IPS DF 19.7 (cell line): ENCODE measurements around the gene MCM6.
"Not testable (repeated sequence)": the region's sequence is repeated elsewhere in the genome, so short reads cannot be mapped to it uniquely, and the experiment has no call there.

Experiments used
- DNase-seq: peaks from one replicate; pipeline ENCODE4 v3.0.0-alpha.2; 2013; ENCODE audit warnings: low read depth, low spot score

The MCM6 gene

DNA sequence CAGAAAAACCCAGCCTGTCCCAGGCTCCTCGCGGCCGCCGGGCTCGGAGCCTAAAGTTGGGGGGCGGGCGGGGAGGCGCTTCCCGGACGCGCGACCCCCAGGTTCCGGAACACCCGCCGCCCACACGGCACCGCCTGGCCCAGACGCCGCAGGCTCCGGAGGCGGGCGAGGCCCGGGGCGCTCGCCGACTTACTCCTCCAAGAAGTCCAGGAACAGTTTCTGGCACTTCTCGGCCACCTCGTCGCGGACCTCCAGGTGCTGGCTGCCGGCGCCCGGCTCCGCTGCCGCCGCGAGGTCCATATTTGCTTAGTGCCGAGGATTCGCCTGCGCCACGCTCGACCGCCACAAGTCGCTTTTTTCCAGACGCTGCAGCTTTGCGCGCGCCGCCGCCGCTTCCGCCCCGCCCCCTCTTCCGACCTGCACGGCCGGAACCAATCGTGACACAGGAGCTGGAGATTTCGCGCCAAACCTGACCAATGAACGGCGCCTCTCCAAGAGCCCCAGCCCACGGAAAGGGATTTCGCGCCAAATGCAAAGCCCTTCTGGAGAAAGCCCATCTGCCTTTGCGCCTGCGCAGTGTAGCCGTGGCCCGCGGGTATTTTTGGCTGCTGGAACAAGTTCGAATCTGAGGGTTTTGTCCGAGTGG lies at the start of gene MCM6:
MCM6 (minus strand) TSS at position 378 of the 646 bp plus-strand sequence; CDS start at position 300, 78 bp downstream.
- DNase-seq: peak; percentile 96

DNA sequence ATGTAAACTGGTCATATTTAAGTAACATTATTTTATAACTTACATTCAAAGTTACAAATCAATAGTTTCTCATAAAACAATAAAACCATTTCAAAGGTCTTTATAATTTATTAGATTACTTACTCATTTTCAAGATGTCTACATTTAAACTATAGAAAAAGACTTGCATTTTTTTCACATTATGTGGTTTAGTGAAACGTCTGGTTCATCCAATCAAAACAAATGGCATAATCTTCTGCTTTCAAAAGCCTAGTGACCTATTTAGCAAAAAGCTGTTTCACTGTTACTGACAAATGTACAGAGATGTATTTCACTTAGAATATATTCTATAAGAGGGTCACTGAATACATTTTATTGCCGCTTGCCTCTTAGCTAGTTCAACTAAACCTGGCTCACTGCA lies 49.3 kb upstream of the MCM6 start:
- DNase-seq: no peak

DNA sequence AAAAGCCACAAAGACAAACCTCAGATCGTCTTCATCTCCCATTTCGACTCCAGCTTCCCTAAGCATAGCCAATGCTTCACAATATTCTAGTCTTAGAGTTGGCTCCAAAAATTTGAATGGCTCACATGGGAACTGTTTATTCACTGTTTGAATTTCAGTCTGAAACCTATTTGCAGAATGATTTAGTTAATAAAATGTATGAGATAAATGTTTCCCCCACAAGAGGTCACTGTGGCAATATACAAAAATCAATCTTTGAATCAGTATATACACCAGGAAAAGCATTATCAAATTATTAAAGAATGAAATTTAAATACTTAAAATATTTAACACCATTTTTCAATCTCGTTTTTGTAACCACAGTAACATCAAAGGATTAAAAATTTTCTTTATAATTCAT lies 40.0 kb upstream of the MCM6 start:
- no peak for DNase-seq

DNA sequence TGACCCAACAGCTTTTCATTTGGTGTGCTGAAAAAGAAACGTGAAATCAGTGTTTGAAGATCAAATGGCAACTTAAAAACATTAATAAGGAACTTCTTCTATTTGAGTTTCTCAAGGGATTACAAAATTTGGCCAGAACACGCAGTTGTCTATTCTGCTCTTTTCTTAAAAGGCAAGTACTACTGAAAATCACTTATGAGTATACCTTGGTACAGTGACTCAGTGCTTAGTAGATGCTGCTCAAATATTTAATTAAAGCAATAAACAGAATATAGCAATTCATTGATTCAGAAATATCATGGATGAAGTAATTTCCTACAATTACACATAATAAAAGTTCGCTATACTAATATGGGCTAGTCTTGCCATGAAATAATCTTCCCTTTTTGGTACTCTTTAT lies 38.2 kb upstream of the MCM6 start:
- no peak for DNase-seq

DNA sequence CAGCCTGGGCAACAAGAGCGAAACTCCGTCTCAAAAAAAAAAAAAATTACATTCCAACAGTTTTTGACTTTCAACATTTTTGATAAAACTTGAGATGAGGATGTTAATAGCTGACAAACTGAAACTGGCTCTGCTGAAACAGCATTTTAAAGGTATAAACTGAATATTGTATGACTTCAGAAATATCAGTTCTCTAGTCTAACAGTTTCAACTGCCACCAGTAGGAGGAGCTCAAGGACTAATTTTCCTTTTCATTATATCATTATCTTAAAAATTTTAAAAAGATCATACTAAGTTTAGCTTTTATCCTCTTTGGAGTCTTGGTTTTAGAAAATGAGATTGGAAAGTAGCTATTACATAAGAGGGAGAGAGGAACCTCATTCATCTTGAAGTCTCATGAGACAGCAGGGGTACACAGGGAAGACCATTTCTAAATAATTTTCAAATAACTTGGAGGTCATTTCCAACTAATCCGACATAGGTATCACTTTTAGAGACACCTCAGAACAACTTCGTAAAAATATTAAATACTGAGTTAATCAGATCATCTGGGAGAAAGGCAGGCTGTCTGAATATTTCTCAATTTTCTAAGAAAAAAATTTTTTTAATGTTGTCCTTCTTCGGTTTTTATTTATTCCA lies 37.6 kb upstream of the MCM6 start:
- DNase-seq: no peak

DNA sequence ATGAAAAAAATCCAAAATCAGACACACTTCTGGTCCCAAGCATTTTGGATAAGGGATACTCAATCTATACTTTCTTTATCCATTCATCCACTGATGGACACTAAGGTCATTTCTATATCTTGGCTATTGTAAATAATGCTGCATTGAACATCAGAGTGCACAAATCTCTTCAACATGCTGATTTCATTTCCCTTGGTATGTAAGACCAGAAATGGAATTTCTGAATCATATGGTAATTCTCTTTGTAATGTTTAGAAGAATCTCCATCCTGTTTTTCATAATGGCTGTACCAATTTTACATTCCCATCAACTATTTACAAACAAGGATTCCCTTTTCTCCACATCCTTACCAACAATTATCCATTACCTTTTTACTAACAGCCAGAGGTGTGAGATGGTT lies 33.7 kb upstream of the MCM6 start:
- no peak for DNase-seq

DNA sequence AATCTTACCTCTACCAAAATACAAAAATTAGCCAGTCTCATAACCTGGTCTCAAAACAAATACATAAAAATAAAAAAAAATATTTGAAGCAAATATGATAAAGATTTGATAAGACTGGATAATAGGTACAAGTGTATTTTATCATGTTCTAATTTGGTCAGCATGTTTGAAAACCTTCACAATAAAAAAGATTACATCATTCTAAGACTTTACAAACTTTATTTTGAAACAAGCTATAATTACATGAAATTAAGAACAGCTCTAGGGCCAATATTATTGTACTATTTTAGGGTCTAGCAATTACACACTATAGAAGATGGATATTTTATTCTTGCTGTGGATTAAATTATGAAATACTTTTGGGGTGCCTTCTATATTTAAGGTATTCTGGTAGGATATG lies 29.4 kb upstream of the MCM6 start:
- DNase-seq: no peak

DNA sequence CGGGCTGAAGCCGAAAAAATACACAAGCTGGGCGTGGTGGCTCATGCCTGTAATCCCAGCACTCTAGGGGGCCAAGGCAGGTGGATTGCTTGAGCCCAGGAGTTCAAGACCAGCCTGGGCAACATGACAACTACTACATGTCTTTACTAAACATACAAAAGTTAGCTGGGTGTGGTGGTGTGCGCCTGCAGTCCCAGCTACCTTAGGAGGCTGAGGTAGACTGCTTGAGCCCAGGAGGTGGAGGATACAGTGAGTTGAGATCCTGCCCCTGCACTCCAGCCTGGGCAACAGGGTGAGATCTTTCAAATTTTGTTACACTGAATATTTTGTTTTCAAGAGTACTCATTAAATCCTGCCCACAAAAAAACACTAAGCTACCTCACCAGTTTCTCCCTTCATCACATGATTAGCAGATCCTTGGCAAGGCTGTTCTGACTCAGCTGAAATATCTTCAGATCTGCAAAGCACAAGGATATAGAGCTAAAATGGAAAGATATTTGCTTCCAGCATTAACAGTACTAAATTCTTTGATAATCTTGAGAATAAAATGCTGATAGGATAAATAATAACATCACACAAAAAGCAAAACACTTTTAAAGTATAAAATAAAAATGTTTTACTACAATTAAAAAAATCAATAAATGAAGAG lies 28.2 kb upstream of the MCM6 start:
- no peak for DNase-seq

DNA sequence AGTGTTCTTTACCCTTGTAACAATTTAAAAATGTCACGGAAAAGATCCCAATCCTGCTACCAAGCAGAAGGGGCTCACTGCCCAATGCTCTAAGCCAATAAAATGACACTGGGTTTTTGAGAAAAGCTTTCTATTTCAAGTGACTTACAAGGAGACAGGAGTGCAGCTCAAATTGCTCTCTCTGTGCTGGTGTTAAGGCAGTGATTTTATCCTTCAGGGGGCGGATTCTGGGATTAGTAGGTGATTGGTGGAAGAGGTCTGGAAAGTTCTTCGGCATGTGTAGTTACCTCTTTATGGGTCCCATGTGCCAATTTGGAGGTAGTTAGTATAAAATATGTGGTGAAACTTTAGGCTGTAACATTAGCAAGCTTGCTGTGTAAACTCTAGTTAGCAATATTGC lies 27.4 kb upstream of the MCM6 start:
- no peak for DNase-seq

DNA sequence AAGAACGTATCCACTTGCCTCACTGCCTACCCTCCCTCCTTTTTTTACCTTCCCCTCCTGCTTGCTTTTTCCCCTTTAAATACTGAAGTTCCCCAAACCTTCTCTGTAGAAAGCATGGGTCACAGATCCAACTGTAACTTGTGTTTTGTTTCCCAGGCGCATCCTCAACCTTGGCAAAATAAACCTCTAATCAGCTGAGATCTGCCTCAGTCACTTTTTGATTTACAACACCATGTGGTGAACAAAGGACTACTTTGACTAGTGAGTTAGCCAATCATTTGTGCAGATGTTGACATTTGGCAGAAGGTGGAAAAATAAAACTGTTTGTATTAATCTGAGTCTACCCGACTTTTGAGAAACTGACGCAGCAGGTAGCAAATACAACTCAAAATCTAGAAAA lies 23.3 kb upstream of the MCM6 start:
- DNase-seq: no peak

DNA sequence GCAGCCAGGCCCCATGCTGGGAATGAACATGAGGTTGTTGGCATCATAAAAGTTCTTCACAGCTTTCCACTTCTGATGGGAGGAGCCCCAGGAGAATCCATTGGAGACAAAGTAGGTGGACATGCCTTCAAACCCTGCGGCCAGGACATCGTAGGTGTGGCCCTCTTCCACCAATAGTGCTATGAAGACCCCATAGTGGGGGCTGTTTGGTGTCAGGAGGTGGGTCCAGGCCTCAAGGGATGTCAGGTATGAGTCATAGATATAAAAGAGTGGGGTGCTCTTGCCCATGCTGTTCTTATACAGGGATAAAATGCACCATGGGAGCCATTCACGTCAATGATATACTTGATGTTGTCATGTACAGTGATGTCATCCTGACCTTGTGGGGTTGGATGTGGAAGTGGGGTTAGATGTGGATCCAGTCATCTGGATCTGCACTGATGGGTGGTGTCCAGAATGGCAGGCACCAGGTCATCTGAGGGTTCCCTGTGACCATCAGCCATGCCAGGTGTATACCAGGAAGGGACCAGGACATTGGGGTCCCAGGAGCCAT lies 22.1 kb upstream of the MCM6 start:
- no peak for DNase-seq

DNA sequence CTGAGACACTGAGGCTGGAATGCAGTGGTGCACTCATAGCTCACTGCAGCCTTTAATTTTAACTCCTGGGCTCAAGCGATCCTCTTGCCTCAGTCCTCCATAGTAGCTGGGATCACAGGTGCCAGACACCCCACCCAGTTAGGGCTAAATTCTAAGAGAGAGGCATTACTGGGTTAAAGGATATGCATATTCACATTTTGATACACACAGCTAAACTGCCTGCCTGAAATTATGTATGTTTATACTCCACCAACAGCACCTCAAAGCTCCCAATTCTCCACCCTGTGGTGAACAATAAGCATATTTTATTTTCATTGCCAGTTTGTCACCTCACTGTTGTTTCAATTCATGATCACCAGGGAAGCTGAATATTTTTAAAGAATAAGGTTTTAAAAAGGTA lies 18.7 kb upstream of the MCM6 start:
- DNase-seq: no peak

DNA sequence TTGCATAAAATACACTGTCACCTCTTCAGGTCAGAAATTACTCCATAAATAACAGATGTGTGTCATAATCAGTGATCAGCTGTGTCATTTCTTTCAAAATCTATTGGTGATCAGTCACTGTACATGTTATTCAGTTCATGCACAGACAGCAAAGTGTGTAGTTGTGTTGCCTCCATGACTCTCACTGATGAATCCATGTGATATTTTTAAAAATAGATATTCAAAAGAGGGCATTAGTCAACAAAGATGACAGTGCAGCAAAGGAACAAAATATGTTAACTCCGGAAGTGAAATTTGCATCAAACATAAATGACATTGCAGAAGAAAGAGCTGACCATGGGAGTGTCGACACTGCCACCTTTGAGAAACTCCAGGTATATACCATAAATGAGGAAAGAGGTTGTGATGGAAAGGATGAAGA lies 17.1 kb upstream of the MCM6 start:
- no peak for DNase-seq

DNA sequence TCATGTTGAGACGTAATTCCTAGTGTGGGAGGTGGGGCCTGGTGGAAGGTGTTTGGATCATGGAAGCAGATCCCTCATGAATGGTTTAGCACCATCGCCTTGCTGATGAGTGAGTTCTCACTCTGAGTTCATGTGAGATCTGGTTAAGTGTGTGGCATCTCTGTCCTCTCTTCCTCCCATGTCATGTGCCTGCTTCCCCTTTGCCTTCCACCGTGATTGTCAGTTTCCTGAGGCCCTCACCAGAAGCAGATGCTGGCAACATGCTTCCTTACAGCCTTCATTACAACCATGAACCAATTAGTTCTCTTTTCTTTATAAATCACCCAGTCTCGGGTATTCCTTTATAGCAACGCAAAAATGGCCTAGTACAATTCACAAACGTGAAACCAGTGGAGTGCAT lies 14.6 kb upstream of the MCM6 start:
- no peak for DNase-seq

DNA sequence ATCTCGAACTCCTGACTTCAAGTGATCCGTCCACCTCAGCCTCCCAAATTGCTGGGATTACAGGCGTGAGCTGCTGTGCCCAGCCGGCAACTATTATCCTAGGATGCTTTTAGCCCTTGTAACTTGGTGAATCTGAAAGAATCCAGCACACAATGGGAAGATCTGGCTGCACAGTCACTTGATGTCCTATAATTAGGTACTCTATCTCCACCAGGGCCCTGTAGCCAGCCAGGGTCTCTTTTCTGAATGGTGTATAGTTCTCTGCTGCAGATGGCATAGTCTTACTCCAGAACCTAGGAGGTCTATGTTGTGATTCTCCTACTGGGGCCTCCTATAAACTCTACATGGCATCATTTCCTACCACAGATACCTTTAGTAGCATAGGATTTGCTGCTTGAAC lies 13.9 kb upstream of the MCM6 start:
- no peak for DNase-seq

DNA sequence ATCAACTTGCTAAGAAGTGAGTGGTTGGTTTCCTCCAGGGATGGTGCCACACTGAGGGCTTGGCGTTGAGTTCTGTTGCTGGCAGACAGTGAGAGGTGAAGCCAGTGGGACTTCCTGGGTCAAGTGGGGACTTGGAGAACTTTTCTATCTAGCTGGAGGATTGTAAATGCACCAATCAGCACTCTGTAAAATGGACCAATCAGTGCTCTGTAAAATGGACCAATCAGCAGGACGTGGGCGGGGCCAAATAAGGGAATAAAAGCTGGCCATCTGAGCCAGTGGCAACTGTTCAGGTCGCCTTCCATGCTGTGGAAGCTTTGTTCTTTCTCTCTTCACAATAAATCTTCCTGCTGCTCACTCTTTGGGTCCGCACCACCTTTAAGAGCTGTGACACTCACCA lies 12.3 kb upstream of the MCM6 start:
- not testable (repeated sequence) for DNase-seq

DNA sequence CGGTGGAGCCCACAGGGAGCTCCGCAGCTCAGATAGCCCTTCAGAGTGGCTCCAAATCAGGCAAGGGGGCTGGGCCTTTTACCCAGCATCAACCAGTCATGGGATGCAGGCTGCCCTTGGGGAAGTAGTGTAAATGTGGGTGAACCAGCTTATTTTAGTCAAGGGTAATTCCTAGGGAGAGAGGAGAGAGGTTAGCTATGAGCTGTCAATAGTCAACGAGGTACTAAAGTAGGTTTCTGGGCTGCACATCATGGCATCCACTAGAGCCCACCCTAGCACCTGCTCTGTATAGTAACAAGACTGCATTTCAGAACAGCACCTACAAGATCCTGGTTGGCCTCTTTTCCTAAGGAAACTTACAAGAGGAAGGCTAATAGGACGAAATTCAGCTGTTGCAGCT lies 9.5 kb upstream of the MCM6 start:
- DNase-seq: no peak

DNA sequence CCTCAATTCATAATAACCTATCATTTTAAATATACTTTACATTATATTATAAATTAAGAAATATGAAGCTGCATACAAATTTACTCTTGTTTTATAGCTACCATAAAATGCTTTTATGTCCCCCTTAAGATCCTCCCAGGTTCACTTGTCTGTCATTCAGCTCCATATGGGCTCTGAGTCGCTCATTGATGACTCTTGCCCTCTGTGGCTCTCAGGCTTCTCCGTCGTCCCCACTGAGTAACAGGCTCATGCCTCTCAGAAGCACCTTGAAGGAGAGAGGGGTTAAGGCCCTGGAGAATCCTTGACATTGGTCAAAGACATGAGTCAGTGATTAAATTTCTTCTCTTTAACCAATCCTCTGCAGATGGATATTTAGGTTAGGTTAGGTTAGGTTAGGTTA lies 6.2 kb upstream of the MCM6 start:
- DNase-seq: no peak

DNA sequence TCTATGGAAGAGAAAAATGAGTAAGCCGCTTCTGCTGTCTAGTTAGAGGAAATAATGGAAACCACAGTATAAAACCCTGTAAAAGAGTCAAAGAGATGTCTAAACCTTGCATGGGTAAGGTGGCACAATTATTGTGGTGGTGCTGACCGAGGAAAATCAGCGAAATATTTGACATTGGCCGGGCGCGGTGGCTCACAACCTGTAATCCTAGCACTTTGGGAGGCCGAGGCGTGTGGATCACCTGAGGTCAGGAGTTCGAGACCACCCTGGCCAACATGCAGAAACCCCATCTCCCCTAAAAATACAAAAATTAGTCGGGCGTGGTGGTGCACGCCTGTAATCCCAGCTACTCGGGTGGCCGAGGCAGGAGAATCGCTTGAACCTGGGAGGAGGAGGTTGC lies 527 bp upstream of the MCM6 start:
- not testable (repeated sequence) for DNase-seq

DNA sequence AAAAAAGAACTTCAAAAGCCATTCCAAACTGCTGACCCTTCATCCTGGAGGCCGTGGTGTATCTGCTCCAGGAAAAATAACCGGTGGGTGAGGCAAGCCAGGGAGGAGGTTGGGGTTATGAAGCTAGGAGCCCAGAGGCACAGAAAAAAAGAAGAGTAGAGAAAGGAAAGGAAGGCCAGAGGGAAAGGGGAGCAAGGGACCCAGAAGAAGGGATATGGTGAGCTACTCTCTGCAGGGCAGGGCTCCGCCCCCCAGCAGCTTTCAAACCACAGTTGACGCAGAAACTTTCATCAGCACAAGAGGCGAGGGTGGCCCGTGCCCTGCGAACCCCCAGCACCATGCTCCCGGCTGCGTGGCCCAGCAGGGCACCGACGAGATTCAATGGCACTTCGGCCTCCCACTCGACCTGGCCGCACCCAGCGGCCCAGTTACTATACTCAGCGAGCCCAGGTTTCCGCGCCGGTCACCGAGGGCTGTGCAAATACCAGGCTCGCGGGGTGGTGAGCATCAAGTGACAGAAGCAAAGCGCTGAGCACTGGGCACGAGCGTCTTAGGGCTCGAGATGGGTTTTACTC lies 665 bp downstream of the MCM6 start:
- no peak for DNase-seq

DNA sequence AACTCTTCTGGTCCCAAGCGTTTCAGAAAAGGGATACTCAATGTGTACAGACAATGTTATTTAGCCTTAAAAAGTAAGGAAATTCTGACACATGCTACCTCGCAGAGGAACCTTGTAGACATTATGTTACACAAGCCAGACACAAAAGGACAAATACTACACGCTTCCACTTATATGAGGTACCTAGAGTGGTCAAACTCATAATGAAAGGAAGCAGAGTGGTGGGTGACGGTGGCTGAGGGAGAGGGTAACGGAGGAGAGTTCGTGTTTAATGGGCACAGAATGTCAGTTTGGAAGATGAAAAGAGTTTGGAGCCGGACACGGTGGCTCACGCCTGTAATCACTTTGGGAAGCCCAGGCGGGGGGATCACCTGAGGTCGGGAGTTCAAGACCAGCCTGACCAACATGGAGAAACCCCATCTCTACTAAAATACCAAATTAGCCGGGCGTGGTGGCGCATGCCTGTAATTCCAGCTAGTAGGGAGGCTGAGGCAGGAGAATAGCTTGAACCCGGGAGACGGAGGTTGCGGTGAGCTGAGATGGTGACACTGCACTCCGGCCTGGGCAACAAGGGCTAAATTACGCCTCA lies 1.4 kb downstream of the MCM6 start:
- DNase-seq: no peak

DNA sequence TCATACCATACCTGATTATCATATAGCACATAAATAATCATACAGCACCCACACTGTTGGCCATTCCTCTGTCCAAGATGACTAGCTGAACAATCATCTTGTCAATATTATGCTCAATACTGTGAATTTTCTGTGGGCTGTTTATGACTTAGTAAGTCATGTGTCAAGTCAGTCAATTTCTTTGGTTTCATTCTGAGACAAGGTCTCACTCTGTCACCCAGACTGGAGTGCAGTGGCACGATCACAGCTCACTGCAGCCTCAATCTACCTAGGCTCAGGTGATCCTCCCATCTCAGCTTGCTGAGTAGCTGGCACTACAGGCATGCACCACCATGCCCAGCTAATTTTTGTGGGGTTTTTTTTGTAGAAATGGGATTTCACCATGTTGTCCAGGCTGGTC lies 5.7 kb downstream of the MCM6 start:
- no peak for DNase-seq
